B cell (primary cell): ENCODE measurements around the gene ING4.

Experiments
- CTCF ChIP-seq: fragments of 200-600 bp; IDR thresholded peaks from one replicate; pipeline ENCODE4 v1.8.0; 2022; ENCODE audit warnings: antibody characterized with exemption, mild to moderate bottlenecking
- EZH2 ChIP-seq: IDR thresholded peaks from 2 replicates; pipeline ENCODE4 v1.6.1; 2012; ENCODE audit warnings: borderline replicate concordance, low read depth, mild to moderate bottlenecking, moderate library complexity, low read length; ENCODE audit not compliant: insufficient read depth, poor library complexity, severe bottlenecking

GRCh38 chr12:6626654-6627283 is 36.1 kb downstream of the ING4 start:
- TF ChIP-seq CTCF (no peak), EZH2 (no peak)
